ENCODE results near the gene POLR2A.

- peak in 1 of 7 experiments; percentile 5 for TF ChIP-seq CTCF (IDR thresholded peaks at IDR 0.05)
- TF ChIP-seq POLR2A (IDR thresholded peaks at IDR 0.05): no peak
- no peak for TF ChIP-seq EP300 (IDR thresholded peaks at IDR 0.05)
- TF ChIP-seq POLR2AphosphoS5 (IDR thresholded peaks at IDR 0.05): no peak
Observed at GRCh38 chr17:7484919-7485377, 782 bp downstream of the POLR2A start.

Measured in stomach (tissue), 4 donors.